GM21737 (cell line): ENCODE results near the gene TMEM209.
"Not testable (repeated sequence)": the region's sequence is repeated elsewhere in the genome, so short reads cannot be mapped to it uniquely, and the experiment has no call there.

Experiments
- ATAC-seq: cut with Tn5 transposase; IDR thresholded peaks from one replicate; pipeline ENCODE4 v1.9.1; 2021; ENCODE audit warnings: mild to moderate bottlenecking, moderate library complexity; ENCODE audit not compliant: unreplicated experiment

The TMEM209 gene

GRCh38 chr7:130218806-130219620 is 13.8 kb upstream of the TMEM209 start:
- no peak for ATAC-seq

DNA sequence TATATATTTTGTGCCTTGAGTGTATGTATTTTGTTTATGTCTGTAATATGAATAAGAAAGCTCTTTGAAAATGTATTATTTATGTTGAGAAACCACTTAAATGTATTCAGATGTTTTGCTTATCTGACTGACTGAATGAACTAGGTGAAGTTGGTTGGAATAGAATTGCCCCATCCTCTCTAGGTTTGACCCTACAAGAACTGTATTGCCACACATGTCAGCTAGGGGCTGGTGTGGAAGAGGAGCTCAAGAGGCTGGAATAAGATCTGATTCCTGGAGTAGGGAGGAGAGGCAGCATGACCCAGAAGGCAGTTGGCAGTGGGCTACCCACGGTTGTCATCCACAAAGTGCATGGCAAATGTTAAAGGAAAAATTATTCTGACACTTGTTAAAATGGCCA is 11.5 kb upstream of the TMEM209 start:
- no peak for ATAC-seq

- ATAC-seq, result no peak
Observed at GRCh38 chr7:130216025-130216424, 10.8 kb upstream of the TMEM209 start.

DNA sequence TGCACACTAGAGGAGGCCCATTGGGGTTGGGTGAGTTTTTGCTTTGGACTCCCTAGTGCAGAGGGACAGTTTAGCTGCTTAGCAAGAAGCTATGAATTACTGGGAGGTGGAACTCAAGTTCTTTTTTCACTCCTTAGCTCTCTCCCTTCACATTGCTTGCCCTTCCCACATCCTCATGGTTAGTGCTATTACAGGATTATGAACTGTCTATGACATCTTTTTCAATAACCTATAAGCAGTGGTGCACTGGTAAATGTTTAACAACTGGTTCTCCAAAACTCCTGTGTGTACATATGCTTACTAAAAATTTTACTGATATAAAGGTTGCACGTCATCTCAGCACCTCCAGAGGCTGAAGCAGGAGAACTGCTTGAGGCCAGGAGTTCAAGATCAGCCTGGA is 8.6 kb upstream of the TMEM209 start:
- no peak for ATAC-seq

DNA sequence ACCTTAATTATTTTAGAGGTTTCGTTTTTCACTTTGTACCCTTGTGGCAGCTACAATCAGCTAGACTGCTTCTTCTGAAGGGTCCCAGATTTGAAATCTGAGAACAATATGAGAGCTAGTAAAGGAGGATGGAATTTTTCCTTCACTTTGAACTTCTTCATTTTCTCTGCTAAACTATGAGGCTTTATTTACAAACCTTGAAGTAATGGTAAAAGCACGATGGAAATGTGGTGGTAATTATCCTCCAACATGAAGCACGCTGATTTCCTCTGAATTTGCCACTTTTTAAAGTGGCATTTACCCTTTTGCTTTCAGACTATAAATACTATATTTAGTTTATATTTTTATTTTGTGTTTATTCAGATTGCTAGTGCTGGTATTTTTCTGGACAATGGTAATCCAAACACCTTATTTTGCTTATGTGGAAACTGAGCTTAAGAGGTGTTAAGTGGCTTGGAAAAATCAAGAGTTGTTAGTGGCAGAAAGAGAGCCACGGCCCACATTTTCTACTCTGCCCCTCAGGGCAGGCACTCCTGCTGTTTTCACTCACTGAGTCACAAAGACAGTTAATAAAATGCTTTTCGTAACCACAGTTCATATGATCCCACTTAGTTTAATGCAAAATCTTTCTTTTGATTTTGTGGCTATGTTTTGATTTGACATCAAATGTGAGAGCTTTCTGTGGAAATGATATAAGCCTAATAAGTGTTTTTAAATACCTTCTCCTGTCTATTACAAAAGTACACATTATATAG is 5.2 kb upstream of the TMEM209 start:
- no peak for ATAC-seq

- ATAC-seq, result no peak
Observed at GRCh38 chr7:130208516-130208915, 3.3 kb upstream of the TMEM209 start.

- no peak for ATAC-seq
Observed at GRCh38 chr7:130207642-130208041, 2.4 kb upstream of the TMEM209 start, which contains the start of gene SSMEM1. Gene SSMEM1 (plus strand): TSS chr7:130207860. CDS start chr7:130207911, 51 bp downstream.

DNA sequence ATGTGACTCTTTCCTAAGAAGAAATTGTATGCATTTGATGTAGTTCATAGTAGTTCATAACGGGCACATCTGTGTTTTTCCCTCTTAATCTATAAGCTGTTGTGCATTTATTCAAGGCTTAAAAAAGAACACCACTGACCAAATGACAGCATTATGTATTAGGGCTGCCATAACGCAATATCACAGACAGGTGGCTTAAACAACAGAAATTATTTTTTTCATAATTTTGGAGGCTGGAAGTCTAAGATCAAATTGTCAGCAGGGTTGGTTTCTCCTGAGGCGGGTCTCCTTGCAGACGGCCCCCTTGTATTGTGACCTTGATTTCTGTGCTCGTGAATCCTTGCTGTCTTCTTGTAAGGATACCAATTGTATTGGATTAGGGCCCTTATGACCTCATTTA is 1.8 kb upstream of the TMEM209 start:
- ATAC-seq, result no peak

GRCh38 chr7:130201796-130202195 is 3.4 kb downstream of the TMEM209 start:
- ATAC-seq, result no peak

DNA sequence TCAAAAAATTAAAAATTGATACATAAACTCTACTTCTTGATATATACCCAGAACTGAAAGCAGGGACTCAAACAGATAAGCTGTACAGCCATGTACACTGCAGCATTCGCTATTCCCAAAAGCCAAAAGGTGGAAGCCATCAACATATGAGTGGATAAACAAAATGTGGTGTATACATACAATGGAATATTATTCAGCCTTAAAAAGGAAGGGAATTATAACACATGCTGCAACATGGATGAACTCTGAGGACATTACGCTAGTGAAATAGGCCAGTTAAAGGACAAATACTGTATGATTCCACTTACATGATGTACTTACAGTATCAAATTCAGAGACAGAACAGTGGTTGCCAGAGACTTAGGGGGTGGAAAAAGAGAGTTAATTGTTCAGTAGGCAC is 8.1 kb downstream of the TMEM209 start:
- ATAC-seq, result no peak

DNA sequence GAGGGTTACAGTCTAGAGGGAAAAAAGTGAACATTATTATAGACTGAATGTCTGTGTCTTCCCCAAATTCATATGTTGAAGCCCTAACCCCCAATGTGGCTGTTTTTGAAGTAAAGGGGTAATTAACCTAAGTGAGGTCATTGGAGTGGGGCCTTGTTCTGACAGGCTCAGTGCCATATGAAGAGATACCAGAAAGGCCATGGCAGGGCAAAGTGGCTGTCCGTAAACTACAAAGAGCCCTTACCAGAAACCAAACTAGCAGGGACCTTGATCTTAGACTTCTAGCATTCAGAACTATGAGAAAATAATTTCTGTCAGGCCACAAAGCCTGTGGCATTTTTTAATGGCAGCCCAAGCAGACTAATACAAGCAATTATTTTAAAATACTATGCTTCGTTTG is 8.7 kb downstream of the TMEM209 start:
- no peak for ATAC-seq

DNA sequence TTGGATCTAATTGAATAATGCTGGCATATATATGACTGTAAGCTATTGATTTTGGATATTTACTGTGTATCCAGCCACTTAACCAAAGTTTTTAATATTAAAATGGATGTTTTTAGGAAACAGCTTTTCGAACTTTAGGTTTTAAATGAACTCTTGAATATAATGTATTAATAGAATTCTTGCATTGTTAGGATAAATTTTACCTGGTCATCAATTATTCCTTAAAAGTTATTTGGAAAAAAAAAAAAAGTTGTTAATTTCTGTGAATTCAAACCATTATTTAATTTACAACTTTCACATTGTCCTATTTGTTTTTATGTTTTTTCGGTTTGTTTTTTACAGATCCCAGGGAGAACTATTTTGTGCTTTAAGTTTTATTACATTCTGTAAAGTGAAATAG is 9.8 kb downstream of the TMEM209 start:
- no peak for ATAC-seq

GRCh38 chr7:130191791-130192190 is 13.4 kb downstream of the TMEM209 start:
- ATAC-seq, result no peak

DNA sequence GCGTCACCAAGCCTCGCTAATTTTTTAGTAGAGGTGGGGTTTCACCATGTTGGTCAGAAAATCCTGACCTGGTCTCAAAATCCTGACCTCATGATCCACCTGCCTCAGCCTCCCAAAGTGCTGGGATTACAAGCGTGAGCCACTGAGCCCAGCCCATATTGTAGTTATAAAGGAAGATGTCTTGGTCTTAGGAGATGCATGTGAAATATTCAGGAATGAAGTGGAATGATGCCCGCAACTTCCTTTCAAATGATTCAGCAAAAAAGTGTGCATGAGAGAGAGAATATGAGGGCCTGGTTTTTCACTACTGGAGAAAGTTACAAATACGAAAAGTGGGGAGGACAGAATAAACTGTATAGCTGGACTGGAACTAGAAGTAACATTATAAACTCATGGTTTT is 15.9 kb downstream of the TMEM209 start:
- no peak for ATAC-seq

DNA sequence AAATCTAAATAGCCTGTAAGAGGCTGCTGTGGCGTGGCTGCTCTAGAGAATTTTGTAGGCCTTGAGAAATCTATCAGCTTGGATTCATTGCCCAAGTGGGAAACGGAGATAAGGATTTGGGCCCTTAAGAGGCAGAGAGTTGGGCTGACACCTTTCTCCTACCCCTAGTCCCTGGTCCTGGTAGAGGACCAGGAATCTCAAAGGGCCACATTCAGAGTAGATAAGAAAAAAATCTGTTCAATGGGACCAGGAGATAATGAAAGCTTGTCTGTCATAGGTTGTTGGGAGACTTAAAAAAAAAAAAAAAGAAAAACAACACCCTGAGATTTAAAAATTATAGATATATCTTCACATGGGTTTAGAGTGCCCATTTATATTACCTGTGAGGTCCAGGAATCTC is 17.8 kb downstream of the TMEM209 start:
- no peak for ATAC-seq

- ATAC-seq, result not testable (repeated sequence)
Observed at GRCh38 chr7:130184349-130184748, 20.9 kb downstream of the TMEM209 start.

GRCh38 chr7:130182990-130183389 is 22.2 kb downstream of the TMEM209 start:
- ATAC-seq, result no peak

- ATAC-seq, result no peak
Observed at GRCh38 chr7:130181263-130181605, 24.0 kb downstream of the TMEM209 start.

- ATAC-seq, result no peak
Observed at GRCh38 chr7:130180571-130181262, 24.5 kb downstream of the TMEM209 start.

DNA sequence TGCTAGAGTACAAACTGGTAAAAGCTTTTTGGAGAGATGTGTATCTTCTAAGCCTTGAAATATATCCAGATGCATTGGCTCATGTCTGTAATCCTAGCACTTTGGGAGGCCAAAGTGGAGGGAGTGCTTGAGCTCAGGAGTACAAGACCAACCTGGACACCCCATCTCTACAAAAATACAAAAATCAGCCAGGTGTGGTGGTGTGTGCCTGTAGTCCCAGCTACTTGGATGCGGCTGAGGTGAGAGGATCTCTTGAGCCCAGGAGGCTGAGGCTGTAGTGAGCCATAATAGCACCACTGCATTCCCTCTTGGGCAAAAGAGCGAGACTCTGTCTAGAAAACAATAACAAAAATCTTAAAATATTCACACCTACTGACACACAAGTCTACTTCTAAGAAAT is 25.6 kb downstream of the TMEM209 start:
- no peak for ATAC-seq

DNA sequence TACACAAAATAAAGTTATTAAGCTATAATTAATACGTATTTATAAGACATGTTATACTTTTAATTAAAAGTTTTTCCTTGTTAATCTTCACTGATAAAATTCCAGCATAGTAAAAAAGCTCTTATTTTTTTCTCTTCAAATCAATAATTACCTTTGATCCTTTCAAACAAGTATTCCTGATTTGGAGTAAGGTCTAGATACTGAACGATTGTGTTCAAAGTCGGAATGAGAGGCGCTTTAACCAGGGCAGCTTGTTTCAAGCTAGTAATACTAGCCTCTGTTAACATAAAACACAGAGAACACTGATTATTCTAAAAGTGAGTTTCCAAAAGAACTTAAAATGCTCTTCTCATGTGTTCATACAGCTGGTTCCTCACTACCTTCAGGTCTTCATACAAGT is 27.0 kb downstream of the TMEM209 start:
- ATAC-seq, result no peak
